Left lobe of liver (tissue), 2 donors: ENCODE results near the gene CDC42BPA. TPM values are rescaled to one million over a fixed set of nuclear protein-coding genes. Genes with fewer than 3 reads are reported as not detected.
"Not testable (repeated sequence)": the region's sequence is repeated elsewhere in the genome, so short reads cannot be mapped to it uniquely, and the experiment has no call there.

ENCODE experiments used
- ATAC-seq: fragments of 200-7000 bp; cut with Tn5 transposase; one replicate; pipeline ENCODE4 v1.9.1; 2020; ENCODE audit warnings: mild to moderate bottlenecking, moderate library complexity
- DNase-seq: peaks from one replicate; pipeline ENCODE4 v3.0.0-alpha.2; 2020; ENCODE audit warnings: low spot score
- total RNA-seq: library from RNA; stranded (reverse); gene quantifications from one replicate; pipeline ENCODE4 v1.2.1, GENCODE V29; 2021
- donor health status: DM: no; HTN: no; CAD: no; lungs with moderate emphysema.
- donor health status: DM: no; HTN: yes; CAD: no.

The CDC42BPA gene
- total RNA-seq, 1 donor from 2014 or later, result 14.5 TPM

- not testable (repeated sequence) for DNase-seq, ATAC-seq
Measured at GRCh38 chr1:227336136-227336535, 17.8 kb upstream of the CDC42BPA start.

- DNase-seq (no peak), ATAC-seq (no peak)
Measured at GRCh38 chr1:227335242-227336020, 17.1 kb upstream of the CDC42BPA start.

- DNase-seq (no peak), ATAC-seq (no peak)
Measured at GRCh38 chr1:227333423-227333822, 15.1 kb upstream of the CDC42BPA start.

GRCh38 chr1:227330279-227331076, 12.2 kb upstream of the CDC42BPA start:
- ATAC-seq (no peak), DNase-seq (no peak)

GRCh38 chr1:227328405-227329019, 10.2 kb upstream of the CDC42BPA start:
- ATAC-seq (peak; percentile 67), DNase-seq (no peak)

GRCh38 chr1:227325156-227325555, 6.9 kb upstream of the CDC42BPA start:
- DNase-seq (no peak), ATAC-seq (no peak)

GRCh38 chr1:227323967-227324268, 5.6 kb upstream of the CDC42BPA start:
- no peak for ATAC-seq
- no peak for DNase-seq

- DNase-seq, result peak; percentile 50
- peak; percentile 20 for ATAC-seq
Measured at GRCh38 chr1:227323171-227323966, 5.1 kb upstream of the CDC42BPA start.

- ATAC-seq (no peak), DNase-seq (no peak)
Measured at GRCh38 chr1:227322376-227322775, 4.1 kb upstream of the CDC42BPA start.

GRCh38 chr1:227321035-227321434, 2.7 kb upstream of the CDC42BPA start:
- ATAC-seq (no peak), DNase-seq (no peak)

GRCh38 chr1:227320476-227320875, 2.2 kb upstream of the CDC42BPA start:
- DNase-seq, result no peak
- ATAC-seq, result no peak

- ATAC-seq (peak; percentile 25), DNase-seq (peak; percentile 52)
Measured at GRCh38 chr1:227318853-227319607, 738 bp upstream of the CDC42BPA start.

- ATAC-seq (peak; percentile 47), DNase-seq (peak; percentile 57)
Measured at GRCh38 chr1:227317523-227318015, 723 bp downstream of the CDC42BPA start.

GRCh38 chr1:227317011-227317451, 1.3 kb downstream of the CDC42BPA start:
- no peak for DNase-seq
- ATAC-seq, result no peak

- DNase-seq, result no peak
- no peak for ATAC-seq
Measured at GRCh38 chr1:227316456-227316855, 1.8 kb downstream of the CDC42BPA start.

GRCh38 chr1:227315629-227316346, 2.5 kb downstream of the CDC42BPA start:
- DNase-seq (peak; percentile 82), ATAC-seq (peak; percentile 52)

GRCh38 chr1:227314014-227314848, 4.1 kb downstream of the CDC42BPA start:
- DNase-seq (no peak), ATAC-seq (no peak)

- DNase-seq, result no peak
- no peak for ATAC-seq
Measured at GRCh38 chr1:227312361-227313025, 5.8 kb downstream of the CDC42BPA start.
